ENCODE data around the gene DDIAS.
"Not testable (repeated sequence)": the region's sequence is repeated elsewhere in the genome, so short reads cannot be mapped to it uniquely, and the experiment has no call there.

Gene DDIAS

DNA sequence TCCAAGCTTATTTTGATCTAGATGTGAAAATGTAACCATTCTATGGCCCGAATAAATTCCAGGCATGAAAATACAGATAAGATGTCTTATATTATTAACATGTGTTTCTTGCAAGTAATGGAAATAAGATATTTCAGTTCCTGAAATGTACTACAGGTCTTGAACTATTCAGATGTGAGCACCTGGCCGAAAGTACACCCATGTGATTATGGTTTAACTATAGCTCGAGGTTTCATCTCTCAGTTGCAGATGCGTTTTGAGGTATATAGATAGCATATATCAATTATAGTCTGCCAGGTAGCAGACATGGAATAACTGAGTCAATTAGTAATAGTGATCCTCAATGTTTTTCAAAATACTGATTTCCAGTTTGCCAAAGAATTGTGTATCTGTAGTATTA lies 68.3 kb downstream of the DDIAS start:
- peak; percentile 59 for DNase-seq (ENCODE audit: low spot score)

DNA sequence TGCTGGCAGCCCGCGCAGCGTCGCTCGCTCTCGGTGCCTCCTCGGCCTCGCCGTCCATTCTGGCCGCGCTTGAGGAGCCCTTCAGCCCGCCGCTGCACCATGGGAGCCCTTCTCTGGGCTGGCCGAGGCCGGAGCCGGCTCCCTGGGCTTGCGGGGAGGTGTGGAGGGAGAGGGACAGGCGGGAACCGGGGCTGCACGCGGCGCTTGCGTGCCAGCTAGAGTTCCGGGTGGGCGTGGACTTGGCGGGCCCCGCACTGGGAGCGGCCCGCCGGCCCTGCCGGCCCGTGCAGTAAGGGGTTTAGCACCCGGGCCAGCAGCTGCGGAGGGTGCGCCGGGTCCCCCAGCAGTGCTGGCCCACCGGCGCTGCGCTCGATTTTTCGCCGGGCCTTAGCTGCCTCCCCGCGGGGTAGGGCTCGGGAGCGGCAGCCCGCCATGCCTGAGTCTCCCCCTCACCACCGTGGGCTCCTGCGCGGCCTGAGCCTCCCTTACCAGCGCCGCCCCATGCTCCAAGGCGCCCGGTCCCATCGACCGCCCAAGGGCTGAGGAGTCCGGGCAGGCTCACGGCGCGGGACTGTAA lies 69.1 kb downstream of the DDIAS start:
- not testable (repeated sequence) for DNase-seq (ENCODE audit: low spot score)

DNA sequence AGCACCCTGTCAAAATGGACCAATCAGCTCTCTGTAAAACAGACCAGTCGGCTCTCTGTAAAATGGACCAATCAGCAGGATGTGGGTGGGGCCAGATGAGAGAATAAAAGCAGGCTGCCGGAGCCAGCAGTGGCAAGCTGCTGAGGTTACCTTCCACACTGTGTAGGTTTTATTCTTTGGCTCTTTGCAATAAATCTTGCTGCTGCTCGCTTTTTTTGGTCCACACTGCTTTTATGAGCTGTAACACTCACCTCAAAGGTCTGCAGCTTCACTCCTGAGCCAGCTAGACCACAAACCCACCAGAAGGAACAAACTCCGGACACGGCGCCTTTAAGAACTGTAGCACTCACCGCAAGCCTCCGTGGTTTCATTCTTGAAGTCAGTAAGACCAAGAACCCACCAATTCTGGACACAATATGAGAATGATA lies 70.0 kb downstream of the DDIAS start:
- not testable (repeated sequence) for DNase-seq (ENCODE audit: low spot score)

DNA sequence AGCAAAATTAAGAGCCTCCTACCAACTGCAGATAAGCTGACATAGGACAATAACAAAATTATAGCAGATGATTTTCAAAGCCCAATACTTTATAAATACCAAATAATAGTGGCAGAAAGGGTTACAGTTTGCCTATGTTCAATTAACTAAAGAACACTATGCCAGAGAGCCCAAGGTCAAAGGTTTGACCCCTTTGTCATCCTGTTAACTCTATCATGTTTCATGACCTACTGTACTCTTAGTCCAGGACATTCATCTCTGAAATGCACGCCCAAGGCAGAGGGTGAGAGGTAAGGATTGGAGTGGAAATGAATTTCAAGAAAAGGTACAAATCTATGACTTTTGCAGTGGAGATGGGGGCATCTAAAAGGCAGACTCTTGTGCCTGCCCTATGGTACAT lies 70.6 kb downstream of the DDIAS start:
- DNase-seq (ENCODE audit: low spot score), result no peak

DNA sequence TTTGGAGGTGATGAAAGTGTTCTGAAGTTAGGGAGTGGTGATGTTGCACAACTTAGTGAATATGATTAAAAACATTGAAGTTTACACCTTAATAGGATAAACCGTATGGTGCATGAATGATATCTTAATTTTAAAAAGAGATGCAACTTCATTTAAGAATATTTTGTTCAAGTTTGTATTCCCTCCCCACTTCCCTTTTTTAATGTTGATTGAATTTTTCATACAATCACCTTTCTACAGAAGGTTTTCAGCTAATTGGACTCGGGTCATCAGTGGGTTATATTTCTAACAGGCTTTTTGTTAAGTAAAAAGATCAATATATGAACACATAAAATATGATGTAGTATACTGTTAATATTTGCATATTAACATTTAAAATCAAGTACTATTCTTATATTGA lies 72.6 kb downstream of the DDIAS start:
- DNase-seq (ENCODE audit: low spot score), result no peak

DNA sequence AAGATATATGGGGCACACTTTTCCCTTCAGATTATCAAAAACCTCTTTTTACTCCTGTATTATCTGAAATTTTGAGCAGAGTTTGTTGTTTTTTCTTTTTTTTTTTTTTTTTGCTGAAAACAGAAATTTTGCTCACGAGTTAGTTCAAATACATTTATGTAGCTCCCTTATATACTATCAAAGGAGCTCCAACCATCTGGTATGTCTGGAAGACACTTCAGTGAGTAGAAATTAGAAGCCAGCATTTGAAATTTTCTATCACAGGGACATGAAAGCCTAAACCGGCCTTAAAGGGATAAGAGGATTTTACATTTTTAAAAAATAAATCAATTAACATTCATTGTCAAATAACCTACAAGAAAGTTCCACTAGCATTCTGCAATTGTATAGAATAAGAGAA lies 73.3 kb downstream of the DDIAS start:
- no peak for DNase-seq (ENCODE audit: low spot score)

DNA sequence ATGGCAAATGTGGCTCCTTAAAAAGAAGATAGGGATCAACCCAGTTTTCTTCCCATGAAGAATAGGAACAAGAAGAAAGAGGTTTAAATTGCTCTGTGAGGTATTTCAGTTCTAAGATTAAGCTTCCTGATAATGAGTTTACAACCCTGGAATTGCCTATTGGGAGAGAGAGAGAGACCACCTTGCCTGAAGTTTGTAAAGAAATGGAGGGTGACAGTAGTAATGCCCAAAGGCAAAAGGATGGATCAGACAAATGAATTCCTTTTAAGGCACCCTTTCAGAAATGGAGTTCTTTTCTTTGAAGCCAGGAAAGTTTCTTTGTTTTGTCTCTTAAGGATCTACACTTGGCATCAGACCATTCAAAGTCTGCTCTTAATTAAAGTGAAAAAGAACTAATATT lies 74.3 kb downstream of the DDIAS start:
- no peak for DNase-seq (ENCODE audit: low spot score)

DNA sequence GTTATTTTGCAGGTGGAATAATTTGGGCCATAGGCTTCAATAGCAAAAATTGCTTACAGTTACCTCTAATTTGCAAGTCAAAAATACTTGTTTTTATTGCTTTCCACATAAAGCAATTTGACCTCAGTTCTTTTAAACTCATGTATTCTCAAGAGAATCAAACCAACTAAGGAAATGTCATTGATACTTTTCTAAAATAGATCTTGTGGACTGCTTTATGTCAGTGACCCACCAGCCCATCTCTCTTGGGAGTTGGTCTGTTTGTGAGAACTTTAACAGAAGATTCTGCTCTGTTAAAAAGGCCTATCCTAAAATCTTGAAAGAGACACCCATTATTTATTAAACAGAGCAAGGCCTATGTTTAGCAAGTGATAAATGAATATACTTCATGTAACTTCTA lies 75.2 kb downstream of the DDIAS start:
- DNase-seq (ENCODE audit: low spot score), result peak; percentile 28

DNA sequence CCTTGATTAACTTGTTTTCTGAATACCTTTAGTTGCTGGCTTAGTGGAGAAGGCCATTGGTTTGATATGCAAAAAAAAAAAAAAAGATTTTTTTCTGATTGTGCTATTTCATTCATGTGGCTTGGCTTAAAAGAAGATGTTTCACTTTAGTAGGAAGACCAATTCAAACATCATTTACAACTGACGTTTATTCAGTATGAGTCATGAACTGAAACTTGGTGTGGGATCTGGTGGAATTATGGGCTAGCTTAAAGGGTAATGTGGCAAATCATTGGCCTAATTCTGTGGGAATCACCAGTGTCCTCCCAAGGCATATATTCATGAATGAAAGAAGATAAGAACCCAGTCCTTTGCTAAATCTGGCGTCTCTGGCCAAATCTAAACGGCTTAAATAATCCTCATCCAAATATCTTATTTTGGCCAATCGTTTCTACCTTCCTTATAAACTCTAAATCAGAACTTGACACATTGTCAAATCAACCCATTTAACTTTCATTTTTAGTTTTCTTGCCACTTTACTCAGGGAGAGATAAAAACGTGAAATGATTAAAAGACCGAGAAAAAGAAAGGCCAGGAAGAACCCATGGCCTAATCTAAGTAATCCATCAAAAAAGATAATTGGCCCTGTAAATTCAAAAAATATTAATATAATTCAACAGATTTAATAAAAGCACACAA lies 77.0 kb downstream of the DDIAS start:
- no peak for DNase-seq (ENCODE audit: low spot score)

DNA sequence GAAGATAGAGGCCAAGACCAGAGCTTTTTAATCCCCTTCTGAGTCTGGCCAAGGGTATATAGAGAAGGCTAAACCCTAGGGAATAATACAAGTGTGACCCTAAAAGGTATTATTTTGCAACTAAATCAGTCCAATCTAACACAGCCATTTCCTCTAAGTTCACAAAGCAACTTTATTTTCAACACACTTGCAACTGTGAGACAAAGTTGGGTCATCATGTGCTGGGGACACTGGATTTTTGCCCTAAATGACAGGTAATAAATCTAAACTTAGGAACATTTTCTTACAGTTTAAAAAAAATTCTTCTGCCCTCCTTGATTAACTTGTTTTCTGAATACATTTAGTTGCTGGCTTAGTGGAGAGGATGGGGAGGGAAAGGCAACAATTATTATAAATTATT lies 78.3 kb downstream of the DDIAS start:
- DNase-seq (ENCODE audit: low spot score), result no peak

DNA sequence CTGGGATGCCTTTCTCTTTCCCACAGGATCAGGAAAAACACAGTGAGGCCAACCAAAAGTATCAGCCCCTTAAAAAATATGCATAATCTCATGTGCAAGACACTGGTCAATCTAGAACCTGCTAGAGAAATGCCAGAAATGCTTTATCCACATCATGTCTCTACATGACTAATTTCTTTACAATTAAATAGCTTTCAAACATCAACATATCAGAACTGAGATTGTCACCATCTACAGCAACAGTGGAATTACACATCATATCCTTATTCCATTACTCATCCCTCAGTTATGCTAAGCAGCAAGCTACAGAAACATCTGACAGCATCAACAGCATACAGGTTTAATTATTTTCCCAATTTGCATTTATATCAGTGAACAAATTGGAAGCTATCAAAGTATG lies 78.8 kb downstream of the DDIAS start:
- no peak for DNase-seq (ENCODE audit: low spot score)

DNA sequence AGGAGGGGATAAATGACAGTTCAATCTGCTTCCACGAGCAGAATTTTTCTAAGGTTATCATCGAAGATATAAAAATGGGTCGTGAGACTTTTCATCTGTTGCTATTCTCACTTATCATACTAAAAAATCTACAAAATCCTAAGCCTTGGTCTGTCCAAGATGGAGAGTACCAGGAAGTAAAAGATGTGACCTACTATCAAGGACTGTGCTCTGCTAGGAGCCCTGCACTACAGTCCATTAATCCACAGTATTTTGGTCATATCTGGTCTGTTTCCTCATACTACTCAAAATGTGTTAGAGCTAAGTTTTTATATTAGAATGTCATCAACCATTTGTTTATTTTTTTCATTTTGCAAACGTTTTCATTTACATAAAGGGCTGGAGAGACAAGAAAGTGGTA lies 79.4 kb downstream of the DDIAS start:
- DNase-seq (ENCODE audit: low spot score), result no peak

DNA sequence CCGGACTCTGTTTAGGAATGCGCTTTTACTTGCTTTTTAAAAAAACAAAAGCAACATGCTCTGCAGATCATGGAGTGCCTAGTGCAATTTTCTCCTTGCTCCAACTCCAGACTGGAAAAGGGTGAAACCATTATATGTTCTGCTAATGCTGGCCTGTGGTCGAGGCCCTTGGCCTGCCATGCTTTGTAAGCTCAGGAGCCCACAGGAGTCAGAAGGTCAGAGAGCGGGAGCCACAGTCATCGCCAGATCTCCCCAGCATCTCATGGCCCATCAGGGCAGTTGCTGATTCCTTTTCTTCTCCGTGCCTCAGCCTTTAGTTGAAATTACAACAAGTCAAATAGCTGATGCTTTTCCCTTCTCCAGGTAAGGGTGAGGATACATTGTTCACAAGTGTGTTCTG lies 80.3 kb downstream of the DDIAS start:
- no peak for DNase-seq (ENCODE audit: low spot score)

Data from NAMALWA (cell line).